ENCODE data around the gene B9D1.

DNA sequence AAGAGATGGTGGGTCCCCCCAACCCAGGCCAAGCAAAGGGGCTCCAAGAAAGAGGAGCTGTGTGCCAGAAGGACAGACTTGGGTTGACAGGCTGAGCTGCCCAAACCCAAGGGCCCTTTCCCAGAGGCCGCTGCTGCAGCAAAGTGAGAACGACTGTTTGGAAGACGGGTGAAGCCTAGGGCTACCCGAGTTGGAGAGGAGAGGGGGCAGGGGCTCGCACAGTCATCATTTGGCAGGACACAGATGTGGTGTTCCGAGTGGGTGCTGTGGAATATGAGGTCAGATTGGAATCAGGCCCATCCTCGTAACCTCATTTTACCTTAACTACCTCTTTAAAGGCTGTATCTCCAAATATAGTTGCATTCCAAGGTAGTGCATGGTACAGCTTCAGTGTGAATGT lies 29.8 kb upstream of the B9D1 start:
- TF ChIP-seq PAX5 (IDR thresholded peaks at IDR 0.05; ENCODE audit: insufficient read depth, low read length, severe bottlenecking) (no peak), TAF1 (IDR thresholded peaks at IDR 0.05; ENCODE audit: low read depth, low read length) (no peak), POLR2A (IDR thresholded peaks at IDR 0.05; ENCODE audit: low read depth, low read length) (no peak), POLR2AphosphoS5 (IDR thresholded peaks at IDR 0.05; ENCODE audit: low read depth, low read length) (no peak), SPI1 (IDR thresholded peaks at IDR 0.05; ENCODE audit: low read depth, low read length) (no peak), POU2F2 (IDR thresholded peaks at IDR 0.05; ENCODE audit: low read depth, low read length) (no peak)
